SU-DHL-6 (cell line): ENCODE measurements around the gene COL16A1.

Experiments used
- CTCF ChIP-seq: fragments of 200-600 bp; sonication (generic); IDR thresholded peaks from one replicate; pipeline ENCODE4 v1.5.1; 2017; ENCODE audit warnings: antibody characterized with exemption, mild to moderate bottlenecking, low read length, moderate library complexity; ENCODE audit not compliant: insufficient read depth, poor library complexity, severe bottlenecking
- EZH2phosphoT487 ChIP-seq: fragments of 200-600 bp; sonication (generic), shearing (Covaris generic); conservative IDR thresholded peaks from 2 replicates; pipeline ENCODE4 v1.6.1; 2018; ENCODE audit warnings: mild to moderate bottlenecking, antibody characterized with exemption, low read length, moderate library complexity, mixed read lengths

GRCh38 chr1:31648641-31649357, 55.0 kb downstream of the COL16A1 start:
- TF ChIP-seq CTCF (no peak), EZH2phosphoT487 (no peak)
